ENCODE measurements around the gene VWF.
"Not testable (repeated sequence)": the region's sequence is repeated elsewhere in the genome, so short reads cannot be mapped to it uniquely, and the experiment has no call there.

VWF gene

GRCh38 chr12:6124411-6125309 is at the start of gene VWF:
VWF (minus strand) TSS chr12:6124670; CDS start chr12:6123196, 1,474 bp downstream.
- FAIRE-seq, result no peak

GRCh38 chr12:6172862-6173261 is 48.4 kb upstream of the VWF start:
- FAIRE-seq, result no peak

GRCh38 chr12:6172086-6172485 is 47.6 kb upstream of the VWF start:
- no peak for FAIRE-seq

GRCh38 chr12:6171409-6172015 is 47.0 kb upstream of the VWF start:
- no peak for FAIRE-seq

GRCh38 chr12:6167327-6168280 is 43.1 kb upstream of the VWF start:
- no peak for FAIRE-seq

- no peak for FAIRE-seq
These were observed 42.3 kb upstream of the VWF start for GRCh38 chr12:6166808-6167207.

- no peak for FAIRE-seq
These were observed 40.9 kb upstream of the VWF start for GRCh38 chr12:6165395-6165794.

GRCh38 chr12:6163416-6164060 is 39.1 kb upstream of the VWF start:
- no peak for FAIRE-seq

GRCh38 chr12:6161124-6161882 is 36.8 kb upstream of the VWF start:
- FAIRE-seq, result no peak

GRCh38 chr12:6160049-6160649 is 35.7 kb upstream of the VWF start:
- not testable (repeated sequence) for FAIRE-seq

- not testable (repeated sequence) for FAIRE-seq
These were observed 34.9 kb upstream of the VWF start for GRCh38 chr12:6159166-6160011.

- FAIRE-seq, result no peak
These were observed 34.3 kb upstream of the VWF start for GRCh38 chr12:6158749-6159148.

- FAIRE-seq, result no peak
These were observed 33.8 kb upstream of the VWF start for GRCh38 chr12:6158255-6158654.

- FAIRE-seq, result no peak
These were observed 33.0 kb upstream of the VWF start for GRCh38 chr12:6157482-6157881.

- no peak for FAIRE-seq
These were observed 30.4 kb upstream of the VWF start for GRCh38 chr12:6154730-6155459.

- not testable (repeated sequence) for FAIRE-seq
These were observed 24.3 kb upstream of the VWF start for GRCh38 chr12:6148722-6149121.

GRCh38 chr12:6148061-6148460 is 23.6 kb upstream of the VWF start:
- FAIRE-seq, result no peak

GRCh38 chr12:6146951-6147350 is 22.5 kb upstream of the VWF start:
- no peak for FAIRE-seq

- FAIRE-seq, result no peak
These were observed 22.0 kb upstream of the VWF start for GRCh38 chr12:6146509-6146908.

GRCh38 chr12:6145564-6145963 is 21.1 kb upstream of the VWF start:
- FAIRE-seq, result no peak

All from A204.1 (cell line).